DND-41 (cell line): Measurements from ENCODE around the gene KCNH8.

Experiments used
- ATAC-seq: fragments of 200-7000 bp; cut with Tn5 transposase; 3 replicates; pipeline ENCODE4 v1.9.1; 2021; ENCODE audit warnings: low read depth; ENCODE audit not compliant: insufficient read depth
- DNase-seq: peaks from one replicate; pipeline ENCODE4 v3.0.0-alpha.2; 2020
- H2AFZ ChIP-seq: 2 replicates; pipeline ENCODE4 v1.6.0; 2012; ENCODE audit warnings: low read depth, low read length
- H3K27ac ChIP-seq: 2 replicates; pipeline ENCODE4 v1.5.1; 2012; ENCODE audit warnings: low read length, inconsistent platforms
- H3K27me3 ChIP-seq: fragments of 200-600 bp; sonication (generic); 2 replicates; pipeline ENCODE4 v1.6.0; 2012; ENCODE audit warnings: low read length, mild to moderate bottlenecking, inconsistent platforms; ENCODE audit not compliant: insufficient read depth, poor library complexity
- H3K36me3 ChIP-seq: 2 replicates; pipeline ENCODE4 v1.5.1; 2012; ENCODE audit warnings: low read length, inconsistent platforms; ENCODE audit not compliant: insufficient read depth
- H3K4me1 ChIP-seq: 2 replicates; pipeline ENCODE4 v1.5.1; 2012; ENCODE audit warnings: mild to moderate bottlenecking, low read length; ENCODE audit not compliant: insufficient read depth
- H3K4me2 ChIP-seq: 2 replicates; pipeline ENCODE4 v1.6.0; 2012; ENCODE audit warnings: mild to moderate bottlenecking, moderate library complexity, low read length, inconsistent platforms; ENCODE audit not compliant: insufficient read depth
- H3K4me3 ChIP-seq, 2 experiments: fragments of 200-600 bp in 1 of 2; shearing (Covaris generic) in 1 of 2; 2 replicates each; pipeline ENCODE4 v1.5.1; 2012 to 2016; ENCODE audit warnings: inconsistent platforms in 2 of 2, low read length in 2 of 2, mild to moderate bottlenecking in 2 of 2, low read depth in 1 of 2, moderate library complexity in 1 of 2
- H3K79me2 ChIP-seq: 2 replicates; pipeline ENCODE4 v1.6.0; 2012; ENCODE audit warnings: low read length, inconsistent platforms; ENCODE audit not compliant: insufficient read depth
- H3K9ac ChIP-seq: 2 replicates; pipeline ENCODE4 v1.6.0; 2012; ENCODE audit warnings: low read depth, mild to moderate bottlenecking, inconsistent platforms, low read length, moderate library complexity
- H3K9me3 ChIP-seq: 2 replicates; pipeline ENCODE4 v1.5.1; 2012; ENCODE audit warnings: low read length, moderate library complexity, mild to moderate bottlenecking, inconsistent platforms; ENCODE audit not compliant: insufficient read depth, severe bottlenecking
- H4K20me1 ChIP-seq: 2 replicates; pipeline ENCODE4 v1.6.0; 2012; ENCODE audit warnings: low read length; ENCODE audit not compliant: insufficient read depth
- EZH2 ChIP-seq: IDR thresholded peaks from 3 replicates; pipeline ENCODE4 v1.6.1; 2012; ENCODE audit warnings: borderline replicate concordance, low read depth, mild to moderate bottlenecking, moderate library complexity, low read length, inconsistent platforms; ENCODE audit not compliant: severe bottlenecking
- TF ChIP-seq, protein P1 (sequence below): IDR thresholded peaks from 2 replicates; pipeline ENCODE4 v1.5.1; 2012; ENCODE audit warnings: borderline replicate concordance, low read length, moderate library complexity, mild to moderate bottlenecking; ENCODE audit not compliant: poor library complexity, severe bottlenecking; ENCODE audit errors: extremely low read depth

Gene KCNH8

GRCh38 chr3:19254784-19255338 lies 106.6 kb downstream of the KCNH8 start:
- H3K9ac ChIP-seq, result no peak overlapping the region; the same call in 1 of the 2 replicates
- no peaks in the 10 kb centered on the region for H3K27me3 ChIP-seq
- H3K4me1 ChIP-seq, result peaks cover 28% of the 10 kb centered on the region
- H3K36me3 ChIP-seq, result no peaks in the 10 kb centered on the region
- H4K20me1 ChIP-seq, result no peaks in the 10 kb centered on the region
- H3K4me3 ChIP-seq, result no peak overlapping the region
- TF ChIP-seq, protein P1, sequence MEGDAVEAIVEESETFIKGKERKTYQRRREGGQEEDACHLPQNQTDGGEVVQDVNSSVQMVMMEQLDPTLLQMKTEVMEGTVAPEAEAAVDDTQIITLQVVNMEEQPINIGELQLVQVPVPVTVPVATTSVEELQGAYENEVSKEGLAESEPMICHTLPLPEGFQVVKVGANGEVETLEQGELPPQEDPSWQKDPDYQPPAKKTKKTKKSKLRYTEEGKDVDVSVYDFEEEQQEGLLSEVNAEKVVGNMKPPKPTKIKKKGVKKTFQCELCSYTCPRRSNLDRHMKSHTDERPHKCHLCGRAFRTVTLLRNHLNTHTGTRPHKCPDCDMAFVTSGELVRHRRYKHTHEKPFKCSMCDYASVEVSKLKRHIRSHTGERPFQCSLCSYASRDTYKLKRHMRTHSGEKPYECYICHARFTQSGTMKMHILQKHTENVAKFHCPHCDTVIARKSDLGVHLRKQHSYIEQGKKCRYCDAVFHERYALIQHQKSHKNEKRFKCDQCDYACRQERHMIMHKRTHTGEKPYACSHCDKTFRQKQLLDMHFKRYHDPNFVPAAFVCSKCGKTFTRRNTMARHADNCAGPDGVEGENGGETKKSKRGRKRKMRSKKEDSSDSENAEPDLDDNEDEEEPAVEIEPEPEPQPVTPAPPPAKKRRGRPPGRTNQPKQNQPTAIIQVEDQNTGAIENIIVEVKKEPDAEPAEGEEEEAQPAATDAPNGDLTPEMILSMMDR, result no peak
- 0 out of 2 replicates have a peak overlapping the region, but pooled peaks have one; percentile 13 for H3K4me2 ChIP-seq
- no peaks in the 10 kb centered on the region for H3K79me2 ChIP-seq
- H3K27ac ChIP-seq, result peak overlapping the region; percentile 73
- H3K9me3 ChIP-seq, result peaks cover 3% of the 10 kb centered on the region
- peak; percentile 13 for DNase-seq
- peak; percentile 54 for ATAC-seq
- no peak overlapping the region for H2AFZ ChIP-seq

- no peak overlapping the region for H3K4me2 ChIP-seq
- no peaks in the 10 kb centered on the region for H3K27me3 ChIP-seq
- H3K79me2 ChIP-seq, result no peaks in the 10 kb centered on the region
- TF ChIP-seq EZH2, result no peak
- TF ChIP-seq, protein P1, result peak; percentile 42
- H4K20me1 ChIP-seq, result no peaks in the 10 kb centered on the region
- H3K9ac ChIP-seq, result no peak overlapping the region
- no peak overlapping the region for H3K4me3 ChIP-seq
- no peaks in the 10 kb centered on the region for H3K36me3 ChIP-seq
- no peak for ATAC-seq
- no peak overlapping the region for H3K27ac ChIP-seq
- H2AFZ ChIP-seq, result no peak overlapping the region
- peaks cover 3% of the 10 kb centered on the region for H3K9me3 ChIP-seq
- no peak for DNase-seq
- H3K4me1 ChIP-seq, result peaks cover 28% of the 10 kb centered on the region
These were observed 108.0 kb downstream of the KCNH8 start for GRCh38 chr3:19256313-19256712.

DNA sequence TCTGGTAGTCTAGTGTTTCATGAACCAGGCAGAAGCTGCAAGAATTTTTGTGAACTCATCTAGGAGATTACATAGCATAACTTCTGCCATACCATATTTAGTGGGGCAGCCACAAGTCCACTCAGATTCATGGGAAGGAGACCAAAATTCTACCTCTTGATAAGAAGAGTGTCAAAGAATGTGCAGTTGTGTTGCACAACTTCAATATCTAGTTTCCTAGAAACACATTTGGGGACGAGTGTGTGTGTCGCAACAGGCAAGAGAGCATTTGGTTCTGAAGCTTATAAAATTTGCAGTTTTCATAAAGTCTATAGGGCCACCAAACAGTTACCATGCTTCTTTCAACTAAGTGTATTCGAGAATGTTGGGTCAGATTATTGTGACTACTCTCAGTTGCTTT lies 115.3 kb downstream of the KCNH8 start:
- DNase-seq (no peak), ATAC-seq (no peak)
- H3K36me3 ChIP-seq, result no peaks in the 10 kb centered on the region
- H3K9ac ChIP-seq, result no peak overlapping the region
- no peak overlapping the region for H2AFZ ChIP-seq
- TF ChIP-seq EZH2, result no peak
- TF ChIP-seq, protein P1, result no peak
- H4K20me1 ChIP-seq, result no peaks in the 10 kb centered on the region
- no peaks in the 10 kb centered on the region for H3K27me3 ChIP-seq
- no peaks in the 10 kb centered on the region for H3K9me3 ChIP-seq
- H3K79me2 ChIP-seq, result no peaks in the 10 kb centered on the region
- no peaks in the 10 kb centered on the region for H3K4me1 ChIP-seq
- H3K4me2 ChIP-seq, result no peak overlapping the region
- no peak overlapping the region for H3K4me3 ChIP-seq
- H3K27ac ChIP-seq, result no peak overlapping the region

GRCh38 chr3:19264424-19264823 lies 116.1 kb downstream of the KCNH8 start:
- TF ChIP-seq EZH2, result no peak
- TF ChIP-seq, protein P1, result no peak
- ATAC-seq, result no peak
- no peak for DNase-seq
- Histone ChIP-seq H3K4me3 (no peak overlapping the region), H3K27me3 (no peaks in the 10 kb centered on the region), H3K4me1 (no peaks in the 10 kb centered on the region), H4K20me1 (no peaks in the 10 kb centered on the region), H2AFZ (no peak overlapping the region), H3K9ac (no peak overlapping the region), H3K4me2 (no peak overlapping the region), H3K9me3 (no peaks in the 10 kb centered on the region), H3K36me3 (no peaks in the 10 kb centered on the region), H3K27ac (no peak overlapping the region), H3K79me2 (no peaks in the 10 kb centered on the region)
